Measurements from ENCODE around the gene IGSF22. TPM values are rescaled to one million over a fixed set of nuclear protein-coding genes. Genes with fewer than 3 reads are reported as not detected.

The IGSF22 gene
- total RNA-seq, 1 experiment from 2014 or later, result not detected

- 0 out of 4 replicates have a peak overlapping the region, but pooled peaks of 1 of the 2 experiments have one; percentile 34 for H3K4me3 ChIP-seq (replicated peaks in 1 of 2; ENCODE audit: low read depth in 1 of 2, low read length in 2 of 2)
- peak overlapping the region; percentile 29; the same call in 1 of the 2 replicates for H3K27ac ChIP-seq (ENCODE audit: low read depth, low read length)
- peak overlapping the region; percentile 74 for H3K4me2 ChIP-seq (ENCODE audit: low read length)
- no peaks in the 10 kb centered on the region for H3K9me3 ChIP-seq (ENCODE audit: control insufficient read depth in 1 of 2, insufficient read depth in 1 of 2, low read depth in 1 of 2, low read length in 2 of 2)
- peaks cover 14 to 31% of the 10 kb centered on the region in 2 experiments for H3K4me1 ChIP-seq (ENCODE audit: control insufficient read depth in 1 of 2, insufficient read depth in 2 of 2, low read length in 2 of 2)
- no peaks in the 10 kb centered on the region for H3K27me3 ChIP-seq (ENCODE audit: insufficient read depth, low read length)
- DNase-seq (ENCODE audit: low read depth, low spot score) (peak; percentile 12), ATAC-seq (peak; percentile 68)
- ChIA-PET RAD21 (ENCODE audit: low non-redundant PET in 1 of 2, low total read pairs in 2 of 2, uncharacterized antibody in 2 of 2, unreplicated experiment in 2 of 2) (no interaction called here), POLR2A (no interaction called here), CTCF (no interaction called here)
- H3K9ac ChIP-seq (ENCODE audit: low read length), result no peak overlapping the region
- H4K20me1 ChIP-seq (ENCODE audit: insufficient read depth), result no peaks in the 10 kb centered on the region
- H3K36me3 ChIP-seq (ENCODE audit: control insufficient read depth in 1 of 2, insufficient read depth in 2 of 2, low read length in 2 of 2), result no peaks in the 10 kb centered on the region
- BruUV-seq (replicated peaks), result no TSS peak
- no peaks in the 10 kb centered on the region for H3K9me2 ChIP-seq (ENCODE audit: insufficient read depth)
- peak overlapping the region; percentile 72 for H2AFZ ChIP-seq (ENCODE audit: low read depth, low read length, poor library complexity, severe bottlenecking)
- intact Hi-C loops (cut with micrococcal nuclease), result loop anchor here (2.0 kb wide), 1 partner anchor 35 kb away; the partner anchor contains the start of gene SPTY2D1
- no peaks in the 10 kb centered on the region for H3K79me2 ChIP-seq (ENCODE audit: insufficient read depth, low read length)
- TF ChIP-seq FOSL1 (IDR thresholded peaks at IDR 0.05; ENCODE audit: low read depth) (no peak), ZBTB33 (IDR thresholded peaks at IDR 0.05; ENCODE audit: extremely low read depth, insufficient replicate concordance, low read length) (no peak), CTCF (IDR thresholded peaks at IDR 0.05 in 2 of 3, conservative IDR thresholded peaks at IDR 0.05 in 1 of 3; ENCODE audit: borderline replicate concordance in 1 of 3, insufficient read depth in 1 of 3, low read depth in 2 of 3, low read length in 2 of 3) (no peak), CEBPB (IDR thresholded peaks at IDR 0.05; ENCODE audit: low read depth) (0 out of 2 replicates have a peak, but pooled peaks have one; percentile 20), ELF1 (IDR thresholded peaks at IDR 0.05; ENCODE audit: borderline replicate concordance, low read depth) (no peak), SP1 (IDR thresholded peaks at IDR 0.05; ENCODE audit: low read depth) (no peak), TCF7L2 (IDR thresholded peaks at IDR 0.05; ENCODE audit: borderline replicate concordance, extremely low read depth, insufficient read depth, insufficient read length) (no peak)
These were observed 56.3 kb downstream of the IGSF22 start for GRCh38 chr11:18669711-18670110.

Data from HCT116 (cell line).